KMS-11 (cell line): Measurements from ENCODE around the gene ARHGAP44.

Experiments
- H2AFZ ChIP-seq: fragments of 200-600 bp; sonication (generic); 2 replicates; pipeline ENCODE4 v1.6.1; 2016; ENCODE audit warnings: antibody characterized with exemption, mixed run types, low read depth
- H3K27ac ChIP-seq: fragments of 200-600 bp; sonication (generic); 2 replicates; pipeline ENCODE4 v1.6.1; 2016; ENCODE audit warnings: mild to moderate bottlenecking, mixed run types
- H3K27me3 ChIP-seq: fragments of 200-600 bp; sonication (generic); 2 replicates; pipeline ENCODE4 v1.6.1; 2017; ENCODE audit warnings: mild to moderate bottlenecking, low read depth, mixed run types, moderate library complexity; ENCODE audit not compliant: insufficient read depth
- H3K36me3 ChIP-seq: fragments of 200-600 bp; sonication (generic); 2 replicates; pipeline ENCODE4 v1.6.1; 2017; ENCODE audit warnings: mild to moderate bottlenecking, mixed run types; ENCODE audit not compliant: insufficient read depth
- H3K4me1 ChIP-seq: fragments of 200-600 bp; sonication (generic); 2 replicates; pipeline ENCODE4 v1.6.1; 2016; ENCODE audit warnings: mild to moderate bottlenecking, low read depth, mixed run types; ENCODE audit not compliant: poor library complexity, severe bottlenecking
- H3K4me2 ChIP-seq: fragments of 200-600 bp; sonication (generic); 2 replicates; pipeline ENCODE4 v1.7.0; 2016; ENCODE audit warnings: mild to moderate bottlenecking, mixed run types
- H3K4me3 ChIP-seq: fragments of 200-600 bp; sonication (generic); IDR thresholded peaks from 2 replicates; pipeline ENCODE4 v1.6.1; 2017; ENCODE audit warnings: low read depth, low read length, mixed read lengths; ENCODE audit not compliant: insufficient read depth
- H3K79me2 ChIP-seq: fragments of 200-600 bp; sonication (generic); 2 replicates; pipeline ENCODE4 v1.6.1; 2016; ENCODE audit warnings: low read depth, mixed run types; ENCODE audit not compliant: insufficient read depth
- H3K9ac ChIP-seq: fragments of 200-600 bp; sonication (generic); 2 replicates; pipeline ENCODE4 v1.6.1; 2016; ENCODE audit warnings: mild to moderate bottlenecking, mixed run types
- H4K20me1 ChIP-seq: fragments of 200-600 bp; sonication (generic); 2 replicates; pipeline ENCODE4 v1.6.1; 2016; ENCODE audit warnings: mild to moderate bottlenecking, mixed run types; ENCODE audit not compliant: insufficient read depth
- CTCF ChIP-seq: fragments of 200-600 bp; sonication (generic); conservative IDR thresholded peaks from 2 replicates; pipeline ENCODE4 v1.6.1; 2017; ENCODE audit warnings: low read depth, mild to moderate bottlenecking, antibody characterized with exemption, low read length, moderate library complexity, mixed read lengths

The ARHGAP44 gene

GRCh38 chr17:12808723-12809122 is 19.4 kb downstream of the ARHGAP44 start:
- Histone ChIP-seq H3K4me3 (no peak overlapping the region), H3K36me3 (no peaks in the 10 kb centered on the region), H3K4me1 (no peaks in the 10 kb centered on the region), H4K20me1 (no peaks in the 10 kb centered on the region), H3K27ac (no peak overlapping the region), H3K9ac (no peak overlapping the region), H3K4me2 (no peak overlapping the region), H2AFZ (no peak overlapping the region), H3K27me3 (no peaks in the 10 kb centered on the region), H3K79me2 (no peaks in the 10 kb centered on the region)
- no peak for TF ChIP-seq CTCF

DNA sequence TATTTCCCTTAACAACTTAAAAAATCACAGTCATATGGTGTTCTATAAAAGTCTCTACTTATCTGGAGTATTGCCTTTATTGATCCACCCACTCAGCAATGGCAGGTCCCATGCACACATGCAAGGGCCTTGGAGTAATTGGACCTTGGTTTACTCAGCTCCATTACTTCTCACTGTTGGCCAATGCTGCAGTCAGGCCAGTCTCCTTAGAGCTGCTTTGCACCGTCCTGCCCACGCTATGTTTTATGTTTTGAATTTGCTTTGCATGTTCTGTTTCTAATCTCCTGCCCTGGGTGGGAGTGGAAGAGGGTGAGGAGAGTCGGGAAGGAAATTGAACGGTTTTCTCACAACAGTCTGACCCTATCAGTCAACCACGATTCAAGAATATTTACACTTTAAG is 23.6 kb downstream of the ARHGAP44 start:
- Histone ChIP-seq H3K4me2 (no peak overlapping the region), H3K27ac (no peak overlapping the region), H3K4me3 (no peak overlapping the region), H3K27me3 (no peaks in the 10 kb centered on the region), H3K79me2 (no peaks in the 10 kb centered on the region), H2AFZ (no peak overlapping the region), H3K36me3 (no peaks in the 10 kb centered on the region), H3K4me1 (no peaks in the 10 kb centered on the region), H4K20me1 (no peaks in the 10 kb centered on the region), H3K9ac (no peak overlapping the region)
- TF ChIP-seq CTCF = no peak

DNA sequence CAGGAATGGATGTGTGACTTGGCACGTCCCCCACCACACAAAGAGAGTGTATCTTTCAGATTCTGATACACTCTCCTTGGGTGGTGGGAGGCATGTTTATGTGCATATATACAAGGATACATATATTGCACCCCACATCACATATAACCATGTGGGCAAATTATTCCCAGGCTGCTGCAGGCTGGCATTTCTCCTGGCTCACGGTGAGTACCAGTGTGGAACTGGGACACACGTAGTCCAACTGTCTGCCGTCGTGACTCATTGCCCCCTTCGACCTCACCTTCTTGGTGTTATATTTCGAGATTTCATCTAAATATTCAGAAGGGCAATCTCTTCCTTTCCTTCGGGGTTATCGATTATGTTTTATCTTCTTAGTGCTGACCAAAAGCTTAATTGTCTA is 24.4 kb downstream of the ARHGAP44 start:
- no peak overlapping the region for H3K4me3 ChIP-seq
- no peaks in the 10 kb centered on the region for H3K4me1 ChIP-seq
- no peak overlapping the region for H3K27ac ChIP-seq
- H3K27me3 ChIP-seq = no peaks in the 10 kb centered on the region
- H3K79me2 ChIP-seq = no peaks in the 10 kb centered on the region
- no peak overlapping the region for H2AFZ ChIP-seq
- no peak overlapping the region for H3K4me2 ChIP-seq
- H3K9ac ChIP-seq = no peak overlapping the region
- H3K36me3 ChIP-seq = no peaks in the 10 kb centered on the region
- TF ChIP-seq CTCF = no peak
- H4K20me1 ChIP-seq = no peaks in the 10 kb centered on the region

DNA sequence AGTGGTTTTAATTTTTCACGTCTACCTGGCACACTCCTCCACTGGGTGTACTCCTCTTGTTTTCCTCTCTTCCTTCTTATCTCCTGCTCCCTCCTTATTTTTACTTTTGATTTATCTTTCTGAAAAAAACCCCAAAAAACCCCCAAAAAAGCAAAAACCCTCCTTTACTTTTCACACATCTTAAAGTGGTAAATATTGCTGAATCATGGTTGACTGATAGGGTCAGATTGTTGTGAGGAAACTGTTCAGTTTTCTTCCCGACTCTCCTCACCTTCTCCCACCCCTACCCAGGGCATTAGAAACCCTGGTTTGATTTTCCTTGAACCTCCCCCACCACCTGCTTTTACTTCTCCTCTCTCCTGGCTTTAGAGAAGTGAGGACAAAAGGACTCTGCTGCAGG is 25.4 kb downstream of the ARHGAP44 start:
- Histone ChIP-seq H3K79me2 (no peaks in the 10 kb centered on the region), H3K4me2 (no peak overlapping the region), H4K20me1 (no peaks in the 10 kb centered on the region), H3K4me1 (no peaks in the 10 kb centered on the region), H3K9ac (no peak overlapping the region), H3K36me3 (no peaks in the 10 kb centered on the region), H3K27ac (no peak overlapping the region), H3K27me3 (no peaks in the 10 kb centered on the region), H2AFZ (no peak overlapping the region), H3K4me3 (no peak overlapping the region)
- no peak for TF ChIP-seq CTCF

GRCh38 chr17:12815642-12816141 is 26.4 kb downstream of the ARHGAP44 start:
- H3K36me3 ChIP-seq = no peaks in the 10 kb centered on the region
- H3K79me2 ChIP-seq = no peaks in the 10 kb centered on the region
- no peak overlapping the region for H3K4me2 ChIP-seq
- H3K27me3 ChIP-seq = no peaks in the 10 kb centered on the region
- H4K20me1 ChIP-seq = no peaks in the 10 kb centered on the region
- H3K9ac ChIP-seq = no peak overlapping the region
- H3K4me1 ChIP-seq = no peaks in the 10 kb centered on the region
- no peak overlapping the region for H3K4me3 ChIP-seq
- H3K27ac ChIP-seq = no peak overlapping the region
- no peak overlapping the region for H2AFZ ChIP-seq
- no peak for TF ChIP-seq CTCF
